WTC11 (cell line): ENCODE results near the gene ANKRD39. TPM values are rescaled to one million over a fixed set of nuclear protein-coding genes. Genes with fewer than 3 reads are reported as not detected.

ENCODE experiments used
- ATAC-seq: fragments of 200-7000 bp; cut with Tn5 transposase; 2 replicates; pipeline ENCODE4 v1.10.0; 2021; ENCODE audit warnings: mild to moderate bottlenecking, moderate library complexity
- CTCF ChIA-PET: fragments of 300-600 bp; sonication (Branson Sonifier 250); formaldehyde crosslinking; loops from one replicate; lab custom pipeline; 2021; ENCODE audit warnings: antibody characterized with exemption; lab: Charles Lee
- POLR2A ChIA-PET: fragments of 350-600 bp; sonication (Branson Sonifier 250); formaldehyde crosslinking; loops from one replicate; lab custom pipeline; 2021; ENCODE audit warnings: antibody characterized with exemption; lab: Charles Lee
- DNase-seq: peaks from one replicate; pipeline ENCODE4 v3.0.0; 2021; ENCODE audit warnings: low spot score
- H3K27ac Mint-ChIP-seq: 2 replicates; pipeline ENCODE4 v1.8.0; 2021; ENCODE audit warnings: mixed read lengths
- H3K27me3 Mint-ChIP-seq: 2 replicates; pipeline ENCODE4 v1.8.0; 2021; ENCODE audit warnings: low read depth, mild to moderate bottlenecking, moderate library complexity, mixed read lengths
- H3K36me3 Mint-ChIP-seq: 2 replicates; pipeline ENCODE4 v1.8.0; 2021; ENCODE audit warnings: mixed read lengths
- H3K4me1 Mint-ChIP-seq: 2 replicates; pipeline ENCODE4 v1.8.0; 2022; ENCODE audit warnings: mixed read lengths
- H3K4me3 Mint-ChIP-seq: 2 replicates; pipeline ENCODE4 v1.8.0; 2021; ENCODE audit warnings: mild to moderate bottlenecking, moderate library complexity, mixed read lengths
- H3K9me3 Mint-ChIP-seq: 2 replicates; pipeline ENCODE4 v1.8.0; 2021; ENCODE audit warnings: mixed read lengths
- AR ChIP-seq: fragments of 250-450 bp; sonication (Bioruptor Pico); IDR thresholded peaks from 2 replicates; pipeline ENCODE4 v1.9.0; 2021; ENCODE audit warnings: mild to moderate bottlenecking
- CREM ChIP-seq: sonication (generic); formaldehyde crosslinking; IDR thresholded peaks from 2 replicates; pipeline ENCODE4 v1.8.1; 2022; ENCODE audit warnings: mild to moderate bottlenecking, missing genetic modification reagents, moderate library complexity
- ESRRA ChIP-seq: sonication (generic); formaldehyde crosslinking; IDR thresholded peaks from 2 replicates; pipeline ENCODE4 v1.8.1; 2022; ENCODE audit warnings: mild to moderate bottlenecking, missing genetic modification reagents, borderline replicate concordance
- ETV6 ChIP-seq: sonication (generic); formaldehyde crosslinking; IDR thresholded peaks from 2 replicates; pipeline ENCODE4 v1.8.1; 2022; ENCODE audit warnings: mild to moderate bottlenecking, missing genetic modification reagents
- FOXJ3 ChIP-seq: sonication (generic); formaldehyde crosslinking; IDR thresholded peaks from 2 replicates; pipeline ENCODE4 v1.9.0; 2021; ENCODE audit warnings: missing genetic modification reagents, mild to moderate bottlenecking, borderline replicate concordance
- FOXP4 ChIP-seq: sonication (generic); formaldehyde crosslinking; IDR thresholded peaks from 2 replicates; pipeline ENCODE4 v1.8.0; 2022; ENCODE audit warnings: mild to moderate bottlenecking, missing genetic modification reagents
- GRHL2 ChIP-seq: fragments of 250-450 bp; sonication (Bioruptor Pico); IDR thresholded peaks from 2 replicates; pipeline ENCODE4 v1.8.0; 2022; ENCODE audit warnings: mild to moderate bottlenecking, moderate library complexity; ENCODE audit not compliant: insufficient replicate concordance, severe bottlenecking
- NR3C1 ChIP-seq: sonication (generic); formaldehyde crosslinking; conservative IDR thresholded peaks from 2 replicates; pipeline ENCODE4 v1.8.1; 2023; ENCODE audit warnings: low read depth, mild to moderate bottlenecking, missing genetic modification reagents
- PRDM15 ChIP-seq: sonication (generic); formaldehyde crosslinking; IDR thresholded peaks from 2 replicates; pipeline ENCODE4 v1.8.0; 2022; ENCODE audit warnings: missing genetic modification reagents
- PREB ChIP-seq: sonication (generic); formaldehyde crosslinking; IDR thresholded peaks from 2 replicates; pipeline ENCODE4 v1.8.1; 2022; ENCODE audit warnings: mild to moderate bottlenecking, missing genetic modification reagents, moderate library complexity, borderline replicate concordance
- RELA ChIP-seq: sonication (generic); formaldehyde crosslinking; IDR thresholded peaks from 2 replicates; pipeline ENCODE4 v1.8.1; 2022; ENCODE audit warnings: missing genetic modification reagents, mild to moderate bottlenecking, borderline replicate concordance
- TEAD4 ChIP-seq: sonication (generic); formaldehyde crosslinking; IDR thresholded peaks from 2 replicates; pipeline ENCODE4 v1.8.0; 2022; ENCODE audit warnings: mild to moderate bottlenecking, missing genetic modification reagents
- ZNF121 ChIP-seq: sonication (generic); formaldehyde crosslinking; IDR thresholded peaks from 2 replicates; pipeline ENCODE4 v1.8.0; 2023; ENCODE audit warnings: missing genetic modification reagents
- ZNF138 ChIP-seq: sonication (generic); formaldehyde crosslinking; conservative IDR thresholded peaks from 2 replicates; pipeline ENCODE4 v1.8.1; 2022; ENCODE audit warnings: mild to moderate bottlenecking, moderate library complexity, missing genetic modification reagents
- ZNF396 ChIP-seq: fragments of 250-450 bp; sonication (Bioruptor Pico); IDR thresholded peaks from 2 replicates; pipeline ENCODE4 v1.8.0; 2021; ENCODE audit warnings: mild to moderate bottlenecking, moderate library complexity, borderline replicate concordance
- total RNA-seq: library from RNA; stranded (reverse); gene quantifications from 3 replicates; pipeline ENCODE4 v1.2.3, GENCODE V29; 2021

ANKRD39 gene
- total RNA-seq, 1 experiment from 2014 or later: 17.9 TPM

- Mint-ChIP-seq H3K36me3 (no peaks in the 10 kb centered on the region), H3K4me3 (no peak overlapping the region)
- TF ChIP-seq ZNF121 (CRISPR knock-in tag) (no peak), NR3C1 (CRISPR knock-in tag) (no peak), ESRRA (CRISPR knock-in tag) (no peak), TEAD4 (no peak), RELA (no peak), PRDM15 (CRISPR knock-in tag) (0 out of 2 replicates have a peak, but pooled peaks have one; percentile 15), PREB (CRISPR knock-in tag) (no peak), ZNF396 (CRISPR knock-in tag) (no peak)
- TF ChIP-seq, all 79 proteins: peak for 1
- Mint-ChIP-seq H3K27me3 (0 out of 2 replicates have a peak, but pooled peaks cover 4% of the 10 kb centered on the region), H3K4me1 (peaks cover 65% of the 10 kb centered on the region), H3K9me3 (no peaks in the 10 kb centered on the region), H3K27ac (no peak overlapping the region)
- ChIA-PET POLR2A (no interaction called here), CTCF (interaction anchor here (0.9 to 4.7 kb wide), 6 partner anchors 8 to 78 kb away, joined by 3 to 45 read pairs (median 6); partner anchors contain the start of gene ANKRD39)
- DNase-seq (no peak), ATAC-seq (no peak)
Measured at GRCh38 chr2:96873651-96874096, 15.9 kb upstream of the ANKRD39 start.

GRCh38 chr2:96872591-96873349 lies 15.0 kb upstream of the ANKRD39 start:
- ChIA-PET CTCF (interaction anchor here (0.9 to 4.7 kb wide), 5 partner anchors 9 to 84 kb away, joined by 4 to 45 read pairs (median 5); partner anchors contain the start of gene ANKRD39), POLR2A (no interaction called here)
- no peak for TF ChIP-seq FOXP4
- no peak for TF ChIP-seq ETV6 (CRISPR knock-in tag)
- TF ChIP-seq GRHL2 (CRISPR knock-in tag): no peak
- no peak for TF ChIP-seq AR (CRISPR knock-in tag)
- TF ChIP-seq FOXJ3: no peak
- TF ChIP-seq CREM (CRISPR knock-in tag): no peak
- no peak for TF ChIP-seq ZNF138 (CRISPR knock-in tag)
- peak; percentile 87 for TF ChIP-seq ZNF121 (CRISPR knock-in tag)
- H3K36me3 Mint-ChIP-seq: no peaks in the 10 kb centered on the region
- no peak overlapping the region for H3K4me3 Mint-ChIP-seq
- ATAC-seq: no peak
- no peak overlapping the region for H3K27ac Mint-ChIP-seq
- no peak for DNase-seq
- no peaks in the 10 kb centered on the region for H3K9me3 Mint-ChIP-seq
- peaks cover 64% of the 10 kb centered on the region for H3K4me1 Mint-ChIP-seq
- 0 out of 2 replicates have a peak, but pooled peaks cover 4% of the 10 kb centered on the region for H3K27me3 Mint-ChIP-seq
